ENCODE results near the gene DNAJC13.

GRCh38 chr3:132513057-132513456 lies 95.8 kb downstream of the DNAJC13 start:
- TF ChIP-seq CTCF (IDR thresholded peaks at IDR 0.05; ENCODE audit: low read depth, low read length, poor library complexity, severe bottlenecking) (no peak), EZH2phosphoT487 (IDR thresholded peaks at IDR 0.05; ENCODE audit: borderline replicate concordance, low read length) (no peak)
